Dedifferentiated amniotic fluid mesenchymal stem cell (primary cell): ENCODE data around the gene TCF7L1.
A peak's percentile ranks its signal among the peaks of the same experiment; 100 is the strongest.
"Not testable (repeated sequence)": the region's sequence is repeated elsewhere in the genome, so short reads cannot be mapped to it uniquely, and the experiment has no call there.

Experiments
- DNase-seq: peaks from one replicate; pipeline ENCODE4 v3.0.0-alpha.2; 2016; ENCODE audit errors: extremely low spot score

TCF7L1 gene

DNA sequence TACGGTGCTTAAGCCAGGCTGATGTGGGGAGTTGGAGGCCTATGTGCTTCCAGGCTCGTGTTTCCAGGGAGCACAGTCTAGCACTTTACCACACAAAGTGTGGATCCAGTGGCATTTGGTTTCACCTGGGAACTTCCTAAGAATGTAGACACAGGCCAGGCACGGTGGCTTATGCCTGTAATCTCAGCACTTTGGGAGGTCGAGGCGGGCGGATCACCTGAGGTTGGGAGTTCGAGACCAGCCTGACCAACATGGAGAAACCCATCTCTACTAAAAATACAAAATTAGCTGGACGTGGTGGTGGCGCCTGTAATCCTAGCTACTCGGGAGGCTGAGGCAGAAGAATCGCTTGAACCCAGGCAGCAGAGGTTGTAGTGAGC, 190.8 kb downstream of the TCF7L1 start:
- DNase-seq, result not testable (repeated sequence)

DNA sequence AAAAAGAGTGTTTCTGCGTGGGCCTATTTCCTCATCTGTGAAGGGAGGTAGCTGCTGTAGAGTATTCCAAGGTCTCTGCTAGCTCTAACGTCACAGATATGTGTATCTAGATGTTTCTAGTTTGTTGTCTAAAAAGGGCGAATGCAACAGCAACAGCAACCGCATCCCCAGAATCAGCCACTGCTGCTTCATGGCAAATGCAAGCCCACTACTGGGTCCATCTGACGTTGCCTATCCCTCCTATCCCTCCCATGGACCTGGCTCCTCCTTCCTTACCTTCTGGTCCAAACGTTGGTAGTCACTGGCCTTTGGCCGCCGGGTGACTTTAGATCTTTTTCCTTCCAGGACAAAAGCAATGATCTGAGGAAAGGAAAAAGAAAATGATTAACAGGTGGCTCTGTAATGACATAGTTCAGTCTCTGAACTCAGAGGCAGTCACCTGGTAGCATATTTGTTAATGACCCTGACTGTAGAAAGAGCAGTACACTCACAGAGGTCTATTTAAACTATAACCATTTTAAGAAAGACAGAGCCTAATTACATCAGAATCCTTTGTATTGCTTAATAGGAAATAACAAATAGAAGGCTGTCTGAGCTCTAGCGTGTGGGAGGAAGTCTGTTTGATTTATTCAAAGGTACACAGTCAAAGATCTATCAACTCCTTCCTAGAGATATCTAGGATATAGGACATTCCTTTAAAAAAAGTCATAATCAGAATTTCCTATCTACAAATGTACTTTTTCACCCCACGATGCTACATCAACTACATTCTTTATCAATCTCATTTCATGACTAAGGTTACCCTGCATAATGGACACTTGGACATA, 191.7 kb downstream of the TCF7L1 start:
- no peak for DNase-seq

DNA sequence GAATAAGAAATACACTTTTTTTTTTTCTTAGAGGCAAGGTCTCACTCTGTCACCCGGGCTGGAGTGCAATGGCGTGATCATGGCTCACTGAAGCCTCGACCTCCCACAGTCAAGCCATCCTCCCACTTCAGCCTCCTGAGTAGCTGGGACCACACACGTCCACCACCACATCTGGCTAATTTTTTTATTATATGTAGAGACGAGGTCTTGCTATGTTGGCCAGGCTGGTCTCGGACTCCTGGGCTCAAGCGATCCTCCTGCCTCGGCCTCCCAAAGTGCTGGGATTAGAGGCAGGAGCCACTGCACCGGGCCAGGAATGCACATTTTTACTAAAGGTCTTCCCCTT, 192.2 kb downstream of the TCF7L1 start:
- DNase-seq, result no peak

GRCh38 chr2:85326406-85327159, 193.4 kb downstream of the TCF7L1 start:
- DNase-seq, result no peak

GRCh38 chr2:85327160-85327821, 194.1 kb downstream of the TCF7L1 start:
- no peak for DNase-seq

GRCh38 chr2:85327822-85328617, 194.8 kb downstream of the TCF7L1 start, which contains the start of gene TGOLN2:
Gene TGOLN2, minus strand, starts transcription at chr2:85327989. Its CDS starts 27 bp downstream, at chr2:85327962.
- DNase-seq, result peak; percentile 88

DNA sequence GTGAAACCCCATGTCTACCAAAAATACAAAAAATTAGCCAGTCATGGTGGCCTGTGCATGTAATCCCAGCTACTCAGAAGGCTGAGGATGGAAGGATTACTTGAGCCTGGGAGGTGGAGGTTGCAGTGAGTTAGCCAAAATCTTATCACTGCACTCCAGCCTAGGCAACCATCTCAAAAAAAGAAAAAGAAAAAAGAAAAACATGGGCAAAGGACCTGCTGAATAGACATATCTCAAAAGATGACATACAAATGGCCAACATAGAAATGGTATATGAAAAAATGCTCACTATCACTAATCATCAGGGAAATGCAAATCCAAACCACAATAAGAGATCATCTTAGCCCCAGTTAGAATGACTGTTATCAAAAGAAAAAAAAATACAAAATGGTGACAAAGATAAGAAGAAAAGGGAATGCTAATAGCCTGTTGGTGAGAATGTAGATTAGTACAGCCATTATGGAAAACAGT, 196.0 kb downstream of the TCF7L1 start:
- no peak for DNase-seq

GRCh38 chr2:85329701-85330100, 196.5 kb downstream of the TCF7L1 start:
- not testable (repeated sequence) for DNase-seq

GRCh38 chr2:85330839-85331636, 197.8 kb downstream of the TCF7L1 start:
- no peak for DNase-seq

- not testable (repeated sequence) for DNase-seq
Measured at GRCh38 chr2:85333877-85334276, 200.7 kb downstream of the TCF7L1 start.

- DNase-seq, result no peak
Measured at GRCh38 chr2:85334928-85335327, 201.7 kb downstream of the TCF7L1 start.

- DNase-seq, result no peak
Measured at GRCh38 chr2:85340034-85340892, 207.1 kb downstream of the TCF7L1 start.

DNA sequence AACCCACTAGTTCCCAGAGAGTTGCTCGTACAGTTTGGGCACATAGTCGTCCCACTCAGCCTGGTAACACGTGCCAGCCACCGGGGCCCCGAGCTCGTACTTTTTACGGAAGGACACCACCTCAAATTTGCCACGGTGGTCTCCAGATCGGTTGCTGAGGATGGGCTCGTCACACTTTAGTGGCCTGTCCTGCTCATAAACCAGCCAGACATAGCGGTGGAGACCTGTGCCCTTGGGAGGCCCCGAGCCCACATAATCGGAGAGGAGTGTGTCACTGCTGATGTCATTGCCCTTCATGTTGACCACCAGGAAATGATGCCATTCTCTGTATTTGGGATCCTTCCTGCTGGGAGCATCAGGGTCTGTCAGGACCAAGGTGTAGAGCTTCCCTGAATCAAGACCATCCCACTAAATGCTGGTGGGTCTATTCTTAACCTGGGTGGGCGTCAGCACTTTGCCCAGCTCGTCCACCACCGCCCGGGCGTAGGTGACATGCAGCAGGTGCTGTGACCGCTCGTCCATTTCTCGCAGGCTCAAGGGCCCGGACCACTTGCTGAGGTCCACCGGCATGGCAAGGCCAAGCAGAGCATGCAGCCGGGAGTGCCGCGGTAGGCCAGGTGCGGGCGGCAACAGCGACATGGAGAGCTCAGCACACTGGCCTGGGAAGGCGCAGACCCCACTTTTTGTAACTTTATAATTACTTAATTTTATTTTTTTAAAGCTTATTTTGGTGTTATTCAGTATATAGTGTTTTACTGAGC, 208.3 kb downstream of the TCF7L1 start:
- DNase-seq, result no peak

DNA sequence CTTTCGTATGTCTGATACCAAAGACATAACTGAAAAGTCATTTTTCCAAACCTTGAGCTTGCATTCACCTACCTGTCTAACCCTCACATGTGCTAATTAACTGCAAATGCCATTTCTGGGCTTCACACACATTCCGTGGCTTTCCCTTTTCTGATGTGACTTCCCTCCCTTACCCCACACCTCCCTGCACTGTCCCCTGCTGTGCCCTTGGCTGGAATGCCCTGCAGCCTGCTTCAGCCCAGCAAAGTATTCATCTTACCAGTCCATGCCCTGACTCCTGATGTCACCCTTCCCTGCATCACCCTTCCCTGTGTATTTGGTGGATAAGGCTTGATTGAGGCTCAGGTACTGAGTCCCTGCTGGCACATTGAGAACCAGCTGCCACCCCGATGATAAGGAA, 209.0 kb downstream of the TCF7L1 start:
- no peak for DNase-seq

- DNase-seq, result not testable (repeated sequence)
Measured at GRCh38 chr2:85343207-85343895, 210.2 kb downstream of the TCF7L1 start.

DNA sequence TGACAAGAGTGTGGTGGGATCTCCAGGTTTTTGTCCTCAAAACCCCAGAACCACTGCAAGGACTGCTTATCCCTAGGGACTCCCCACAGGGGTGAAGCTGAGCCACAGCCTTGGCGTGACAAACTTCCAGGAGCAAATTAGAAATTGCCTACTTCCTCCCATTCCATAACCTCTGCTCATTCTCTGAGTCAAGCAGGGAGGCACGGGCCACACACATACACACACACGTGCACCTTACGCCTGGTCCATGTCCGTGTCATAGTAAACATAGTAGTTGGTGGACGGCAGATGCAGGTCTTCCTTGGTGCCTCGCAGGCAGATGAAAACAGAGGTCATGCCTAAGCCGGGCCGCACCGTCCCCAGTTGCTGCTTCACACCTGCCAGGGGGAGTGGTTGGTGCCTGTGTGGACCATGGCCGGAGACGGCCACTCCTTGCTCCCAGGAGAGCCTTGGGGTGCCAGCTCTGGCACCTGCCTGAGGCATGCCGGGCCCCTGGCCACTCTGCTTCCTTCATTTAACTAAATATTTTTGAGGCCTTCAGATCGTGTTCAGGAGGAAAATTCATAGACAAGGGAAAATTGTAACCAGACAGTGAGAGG, 211.3 kb downstream of the TCF7L1 start:
- no peak for DNase-seq

- DNase-seq, result no peak
Measured at GRCh38 chr2:85347599-85347998, 214.4 kb downstream of the TCF7L1 start.

DNA sequence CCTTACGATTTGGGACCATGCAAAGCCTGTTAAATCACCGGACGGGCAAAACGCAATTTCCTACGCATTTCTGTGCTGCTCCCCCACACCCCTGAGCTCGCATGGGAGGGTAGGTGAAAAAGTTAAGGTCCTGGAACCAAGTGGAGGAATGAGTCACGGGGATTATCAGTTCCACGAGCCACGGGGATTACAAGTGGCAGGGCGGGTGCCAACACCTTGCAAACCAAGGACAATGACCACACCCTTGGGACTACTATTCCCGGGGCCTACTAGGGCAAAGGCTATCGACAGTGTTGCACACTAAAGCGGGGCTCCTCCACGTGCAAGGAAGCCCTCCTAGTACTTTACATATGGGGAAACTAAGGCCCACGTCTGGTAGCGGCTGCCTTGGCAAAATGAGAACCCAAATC, 220.7 kb downstream of the TCF7L1 start:
- no peak for DNase-seq
